ENCODE data around the gene HMSD.

The HMSD gene

GRCh38 chr18:63960891-63961290, 11.8 kb downstream of the HMSD start:
- DNase-seq = no peak

GRCh38 chr18:63961435-63961980, 12.4 kb downstream of the HMSD start:
- no peak for DNase-seq

- no peak for DNase-seq
Observed at GRCh38 chr18:63962137-63962536, 13.0 kb downstream of the HMSD start.

- DNase-seq = no peak
Observed at GRCh38 chr18:63963615-63964256, 14.6 kb downstream of the HMSD start.

- no peak for DNase-seq
Observed at GRCh38 chr18:63964908-63965307, 15.8 kb downstream of the HMSD start.

GRCh38 chr18:63965716-63966330, 16.7 kb downstream of the HMSD start:
- DNase-seq = no peak

- DNase-seq = peak; percentile 92 to 97
Observed at GRCh38 chr18:63969942-63970808, 21.1 kb downstream of the HMSD start, which contains the start of gene SERPINB8. SERPINB8 (plus strand) TSS chr18:63970081; CDS start chr18:63978309, 8,228 bp downstream.

- peak in 1 of 2 experiments; percentile 39 for DNase-seq
Observed at GRCh38 chr18:63970809-63971205, 21.7 kb downstream of the HMSD start.

- DNase-seq = no peak
Observed at GRCh38 chr18:63971320-63972001, 22.4 kb downstream of the HMSD start.

GRCh38 chr18:63972002-63972376, 22.9 kb downstream of the HMSD start:
- DNase-seq = no peak

GRCh38 chr18:63974991-63975390, 25.9 kb downstream of the HMSD start:
- DNase-seq = no peak

GRCh38 chr18:63975628-63976027, 26.5 kb downstream of the HMSD start:
- DNase-seq = no peak

- DNase-seq = no peak
Observed at GRCh38 chr18:63977040-63977439, 27.9 kb downstream of the HMSD start.

GRCh38 chr18:63979409-63979920, 30.4 kb downstream of the HMSD start:
- peak in 1 of 2 experiments; percentile 59 for DNase-seq

GRCh38 chr18:63980027-63980426, 30.9 kb downstream of the HMSD start:
- no peak for DNase-seq

GRCh38 chr18:63980896-63981460, 31.9 kb downstream of the HMSD start:
- DNase-seq = no peak

- no peak for DNase-seq
Observed at GRCh38 chr18:63981719-63982118, 32.6 kb downstream of the HMSD start.

- no peak for DNase-seq
Observed at GRCh38 chr18:63982361-63982760, 33.3 kb downstream of the HMSD start.

- DNase-seq = no peak
Observed at GRCh38 chr18:63986885-63987284, 37.8 kb downstream of the HMSD start.

- no peak for DNase-seq
Observed at GRCh38 chr18:63987743-63988142, 38.6 kb downstream of the HMSD start.

GRCh38 chr18:63992751-63993150, 43.6 kb downstream of the HMSD start:
- no peak for DNase-seq

- DNase-seq = no peak
Observed at GRCh38 chr18:63994783-63995399, 45.8 kb downstream of the HMSD start.
